HG03432 (cell line): Measurements from ENCODE around the gene SAMD8.
"Not testable (repeated sequence)": the region's sequence is repeated elsewhere in the genome, so short reads cannot be mapped to it uniquely, and the experiment has no call there.

Experiments used
- ATAC-seq: cut with Tn5 transposase; IDR thresholded peaks from one replicate; pipeline ENCODE4 v1.9.1; 2021; ENCODE audit warnings: mild to moderate bottlenecking, moderate library complexity; ENCODE audit not compliant: unreplicated experiment

Gene SAMD8

DNA sequence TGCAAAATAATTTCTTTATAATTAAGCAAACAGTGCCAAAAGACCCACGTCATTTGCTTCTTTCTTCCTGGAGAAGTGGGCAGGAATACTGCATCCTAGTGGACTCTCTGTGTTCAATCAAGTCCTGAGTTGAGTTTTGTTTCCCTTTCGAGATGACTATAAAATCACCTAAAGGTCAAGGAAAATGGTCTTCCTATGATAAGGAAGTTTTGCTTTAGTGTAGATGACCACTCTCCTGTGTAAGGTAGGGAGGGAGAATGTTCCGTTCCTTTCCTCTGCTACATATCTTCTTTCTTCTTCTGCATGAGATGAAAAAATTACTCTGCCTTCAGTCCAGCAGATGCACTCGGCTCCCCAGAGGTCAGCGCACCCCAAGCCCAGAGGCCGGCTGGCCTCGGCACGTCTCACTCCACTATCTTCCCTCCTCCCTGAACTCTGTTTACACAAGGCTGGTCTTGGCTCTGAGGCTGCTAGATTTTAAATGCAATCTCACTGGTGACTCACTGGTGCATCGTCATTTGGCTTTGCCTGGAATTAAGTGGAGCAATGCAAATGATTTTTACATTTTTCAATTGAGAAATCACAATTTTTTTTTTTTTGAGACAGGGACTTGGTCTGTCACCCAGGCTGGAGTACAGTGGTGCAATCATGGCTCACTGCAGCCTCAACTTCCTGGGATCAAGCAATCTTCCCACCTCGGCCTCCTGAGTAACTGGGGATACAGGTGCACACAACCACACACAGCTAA lies 80.5 kb downstream of the SAMD8 start:
- ATAC-seq, result no peak

DNA sequence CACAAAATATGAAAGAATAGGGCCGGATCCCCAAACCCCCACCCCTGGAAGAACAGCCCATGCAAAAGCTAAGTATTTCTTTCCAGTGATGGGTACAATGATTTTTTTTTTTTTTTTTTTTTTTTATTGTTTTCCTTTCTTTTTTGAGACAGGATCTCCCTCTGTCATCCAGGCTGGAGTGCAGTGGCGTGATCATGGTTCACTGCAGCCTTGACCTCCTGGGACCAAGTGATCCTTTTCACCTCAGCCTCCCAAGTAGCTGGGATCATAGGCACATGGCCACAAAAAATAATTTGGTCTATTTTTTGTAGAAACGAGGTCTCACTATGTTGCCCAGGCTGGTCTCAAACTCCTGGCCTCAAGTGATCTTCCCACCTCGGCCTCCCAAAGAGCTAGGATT lies 83.2 kb downstream of the SAMD8 start:
- ATAC-seq, result not testable (repeated sequence)

DNA sequence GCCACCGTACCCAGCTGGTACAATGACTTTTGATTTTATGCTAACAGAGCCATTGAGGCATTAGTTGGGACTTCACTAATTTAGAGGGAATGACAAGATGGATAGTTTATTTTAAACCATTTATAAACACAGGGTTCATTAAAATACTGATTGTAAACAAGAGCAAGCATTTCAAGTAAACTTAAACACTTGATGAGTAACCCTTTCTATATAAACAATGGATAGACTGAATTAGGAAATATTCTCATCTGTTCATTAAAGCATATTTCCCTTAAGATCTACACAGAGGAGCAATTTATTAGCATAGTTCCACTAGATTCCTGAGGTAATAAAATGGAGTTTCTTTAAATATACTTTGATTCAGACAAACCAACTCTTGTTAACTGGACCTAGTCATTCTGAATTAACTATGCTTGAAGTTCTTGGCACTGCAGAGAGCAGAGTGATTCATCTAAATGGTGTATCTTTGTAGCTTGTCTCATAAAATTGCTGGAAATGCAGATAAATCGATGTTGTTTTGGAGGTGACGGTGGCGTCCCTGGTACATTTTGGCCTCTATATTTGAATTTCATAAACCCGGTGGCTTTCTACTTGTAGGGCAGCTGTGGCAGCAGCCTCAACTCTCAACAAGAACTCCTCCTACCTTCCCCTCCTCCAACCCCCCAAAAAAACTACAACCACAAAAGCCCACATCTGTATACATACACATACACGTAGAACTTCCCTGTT lies 83.7 kb downstream of the SAMD8 start:
- ATAC-seq, result no peak

DNA sequence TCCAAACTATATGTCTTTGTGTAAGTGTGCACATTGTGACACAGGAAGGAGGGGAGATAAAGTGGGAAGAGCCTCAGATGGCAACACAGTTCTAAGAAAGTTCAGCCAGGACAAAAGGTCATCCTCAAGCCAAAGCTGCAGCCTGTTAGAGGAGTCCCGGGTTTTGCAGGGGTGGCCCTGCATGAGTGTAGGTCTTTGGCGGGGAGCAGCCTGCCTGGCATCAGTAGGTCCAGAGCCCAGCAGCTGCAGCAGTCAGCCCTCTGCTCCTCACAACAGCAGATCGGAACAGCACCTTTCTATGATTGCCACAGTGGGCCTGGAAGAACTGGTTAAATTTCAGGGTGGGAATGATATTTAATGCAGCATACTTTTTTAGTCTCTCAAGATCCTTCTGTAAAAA lies 85.6 kb downstream of the SAMD8 start:
- no peak for ATAC-seq

DNA sequence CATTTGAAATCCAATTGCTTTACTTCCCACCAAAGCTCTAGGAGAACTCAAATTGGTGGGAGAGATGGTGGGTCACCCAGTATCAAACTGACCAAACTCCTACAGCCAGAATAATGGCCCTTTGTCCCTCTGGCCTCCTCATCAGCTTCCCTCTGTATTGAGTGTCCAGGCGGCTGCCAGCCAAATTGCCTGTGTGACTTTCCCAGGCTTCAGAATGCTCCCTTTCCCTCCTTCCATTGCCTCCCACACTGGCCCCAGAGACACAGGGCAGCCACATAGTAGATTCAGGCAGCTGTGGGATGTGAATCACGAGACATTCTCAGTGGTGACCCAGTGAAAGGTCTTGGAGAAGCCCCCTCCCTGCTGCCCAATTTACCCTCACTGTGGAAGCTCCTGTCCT lies 86.5 kb downstream of the SAMD8 start:
- ATAC-seq, result no peak

DNA sequence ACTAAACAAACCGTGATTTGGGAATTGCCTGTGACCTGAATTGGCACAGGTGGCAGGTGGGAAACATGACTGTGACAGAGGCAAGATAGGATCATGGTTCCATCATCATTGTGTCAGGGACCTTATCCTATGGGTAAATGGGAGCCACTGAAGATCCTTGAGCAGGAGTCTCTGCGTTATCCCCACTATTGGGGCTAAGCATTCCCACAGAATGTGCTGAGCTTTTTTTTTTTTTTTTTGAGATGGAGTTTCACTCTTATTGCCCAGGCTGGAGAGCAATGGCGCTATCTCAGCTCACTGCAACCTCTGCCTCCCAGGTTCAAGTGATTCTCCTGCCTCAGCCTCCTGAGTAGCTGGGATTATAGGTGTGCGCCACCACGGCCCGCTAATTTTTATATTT lies 88.5 kb downstream of the SAMD8 start:
- not testable (repeated sequence) for ATAC-seq

DNA sequence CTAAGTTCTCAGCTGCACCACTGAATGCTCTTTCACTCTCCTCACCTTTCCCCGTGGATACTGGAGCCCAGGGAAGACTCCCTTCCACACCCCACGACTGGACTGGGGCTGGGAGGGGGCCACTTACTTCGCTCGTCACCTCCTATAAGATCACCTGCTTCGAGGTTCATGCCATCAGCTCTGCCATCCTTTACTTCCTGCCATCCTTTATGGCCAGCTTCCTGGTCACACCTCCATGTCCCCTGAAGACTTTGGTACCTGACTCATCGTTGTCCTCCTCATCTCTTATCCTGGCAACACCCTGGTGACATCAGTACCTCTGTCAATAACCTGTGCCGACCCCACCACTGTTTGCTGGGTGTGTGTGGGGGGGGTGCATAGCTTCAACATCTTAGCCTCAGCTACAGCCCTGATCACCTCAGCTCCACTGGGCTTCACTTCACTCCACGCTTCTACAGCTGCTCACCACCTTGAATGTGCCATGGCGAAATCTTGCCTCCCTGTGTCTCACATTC lies 90.4 kb downstream of the SAMD8 start:
- no peak for ATAC-seq

DNA sequence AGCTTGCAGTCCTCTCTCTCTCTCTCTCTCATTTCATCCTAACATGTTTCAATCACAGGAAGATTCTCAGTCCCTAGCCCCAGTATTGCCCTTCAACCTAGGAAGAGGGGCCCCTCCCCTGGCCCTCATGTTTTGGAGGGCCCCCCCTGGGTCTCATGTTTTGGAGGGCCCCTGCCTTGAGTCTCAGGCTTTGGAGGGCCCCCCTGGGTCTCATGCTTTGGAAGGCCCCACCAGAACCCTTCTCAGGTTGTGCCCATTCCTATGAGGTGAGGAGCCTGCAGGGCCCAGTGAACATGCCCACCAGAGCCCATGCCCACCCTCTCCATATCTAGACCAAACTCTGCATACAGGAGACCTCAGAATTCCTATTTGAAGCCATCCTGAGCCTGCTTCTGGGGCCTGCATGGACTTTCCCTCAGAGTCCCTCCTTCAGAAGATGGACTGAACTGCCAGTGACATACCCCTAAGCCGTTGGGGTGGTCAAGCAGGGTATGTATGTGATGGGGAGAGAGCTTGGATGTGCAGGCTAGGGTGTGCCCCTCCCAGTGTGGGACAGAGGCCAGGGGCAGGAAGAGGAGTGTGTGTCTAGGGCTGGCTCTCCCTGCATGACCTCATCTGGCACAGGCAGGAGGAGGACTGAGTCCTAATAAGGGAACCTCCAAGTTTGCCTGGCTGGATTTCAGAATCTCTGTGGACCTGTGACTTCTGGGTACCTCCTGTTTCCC lies 91.0 kb downstream of the SAMD8 start:
- no peak for ATAC-seq

DNA sequence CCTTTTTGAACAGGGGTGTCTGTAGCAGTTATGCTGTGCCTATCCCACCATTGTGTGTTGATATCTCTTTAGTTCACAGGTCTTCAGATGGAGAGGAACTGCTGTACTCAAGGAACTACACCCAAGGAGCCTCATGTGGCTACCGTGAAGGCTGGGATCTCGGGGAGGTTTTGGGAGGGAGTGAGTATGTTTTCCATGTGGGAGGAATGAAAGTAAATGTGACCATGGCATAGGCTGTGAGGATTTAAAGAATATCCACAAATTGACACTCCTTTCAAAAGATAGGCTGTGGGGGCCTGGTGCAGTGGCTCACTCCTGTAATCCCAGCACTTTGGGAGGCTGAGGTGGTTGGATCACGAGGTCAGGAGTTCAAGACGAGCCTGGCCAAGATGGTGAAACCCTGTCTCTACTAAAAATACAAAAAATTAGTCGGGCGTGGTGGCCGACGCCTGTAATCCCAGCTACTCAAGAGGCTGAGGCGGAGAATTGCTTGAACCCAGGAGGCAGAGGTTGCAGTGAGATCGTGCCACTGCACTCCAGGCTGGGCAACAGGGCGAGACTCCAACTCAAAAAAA lies 91.7 kb downstream of the SAMD8 start:
- not testable (repeated sequence) for ATAC-seq

DNA sequence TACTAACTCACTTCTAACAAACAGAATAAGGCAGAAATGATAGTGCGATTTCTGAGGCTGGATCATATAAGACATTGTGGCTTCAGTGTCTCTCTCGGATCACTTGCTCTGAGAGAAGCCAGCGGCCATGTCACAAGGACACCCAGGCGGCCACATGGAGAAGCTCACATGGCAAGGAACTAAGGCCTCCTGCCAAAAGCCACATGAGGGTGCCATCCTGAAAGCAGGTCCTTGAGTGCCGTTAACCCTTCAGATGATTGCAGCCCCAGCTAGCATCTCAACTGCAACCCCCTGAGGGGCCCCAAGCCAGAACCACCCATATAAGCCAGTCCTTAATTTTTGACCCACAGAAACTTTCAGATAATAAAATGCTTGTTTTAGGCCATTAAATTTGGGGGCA lies 92.3 kb downstream of the SAMD8 start:
- ATAC-seq, result no peak

DNA sequence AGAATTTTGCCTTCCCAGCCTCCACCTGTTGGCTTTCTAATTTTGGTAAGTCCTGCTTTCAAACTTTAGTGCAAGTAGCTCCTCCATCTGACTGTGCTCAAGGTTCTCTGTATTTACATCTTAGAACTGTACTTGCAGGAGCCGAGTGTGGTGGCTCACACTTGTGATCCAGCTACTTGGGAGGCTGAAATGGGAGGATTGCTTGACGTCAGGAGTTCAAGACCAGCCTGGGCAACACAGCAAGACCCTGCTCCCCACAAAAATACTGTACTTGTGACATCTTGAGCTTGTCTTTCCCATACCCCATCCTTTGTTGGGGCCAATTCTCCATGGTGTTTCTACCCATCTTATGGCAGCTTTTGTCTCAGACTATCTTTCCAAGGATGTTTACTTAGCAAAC lies 94.5 kb downstream of the SAMD8 start:
- ATAC-seq, result no peak

DNA sequence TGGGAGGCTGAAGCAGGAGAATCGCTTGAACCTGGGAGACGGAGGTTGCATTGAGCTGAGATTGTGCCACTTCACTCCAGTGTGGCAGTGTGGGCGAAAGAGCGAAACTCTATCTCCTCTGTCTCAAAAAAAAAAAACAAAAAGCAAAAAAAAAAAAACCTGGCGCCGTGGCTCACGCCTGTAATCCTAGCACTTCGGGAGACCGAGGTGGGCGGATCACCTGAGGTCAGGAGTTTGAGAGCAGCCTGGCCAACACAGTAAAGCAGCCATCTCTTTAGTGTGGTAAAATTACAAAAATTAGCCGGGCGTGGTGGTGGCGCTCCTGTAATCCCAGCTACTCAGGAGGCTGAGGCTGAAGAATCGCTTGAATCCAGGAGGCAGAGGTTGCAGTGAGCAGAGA lies 95.2 kb downstream of the SAMD8 start:
- not testable (repeated sequence) for ATAC-seq

DNA sequence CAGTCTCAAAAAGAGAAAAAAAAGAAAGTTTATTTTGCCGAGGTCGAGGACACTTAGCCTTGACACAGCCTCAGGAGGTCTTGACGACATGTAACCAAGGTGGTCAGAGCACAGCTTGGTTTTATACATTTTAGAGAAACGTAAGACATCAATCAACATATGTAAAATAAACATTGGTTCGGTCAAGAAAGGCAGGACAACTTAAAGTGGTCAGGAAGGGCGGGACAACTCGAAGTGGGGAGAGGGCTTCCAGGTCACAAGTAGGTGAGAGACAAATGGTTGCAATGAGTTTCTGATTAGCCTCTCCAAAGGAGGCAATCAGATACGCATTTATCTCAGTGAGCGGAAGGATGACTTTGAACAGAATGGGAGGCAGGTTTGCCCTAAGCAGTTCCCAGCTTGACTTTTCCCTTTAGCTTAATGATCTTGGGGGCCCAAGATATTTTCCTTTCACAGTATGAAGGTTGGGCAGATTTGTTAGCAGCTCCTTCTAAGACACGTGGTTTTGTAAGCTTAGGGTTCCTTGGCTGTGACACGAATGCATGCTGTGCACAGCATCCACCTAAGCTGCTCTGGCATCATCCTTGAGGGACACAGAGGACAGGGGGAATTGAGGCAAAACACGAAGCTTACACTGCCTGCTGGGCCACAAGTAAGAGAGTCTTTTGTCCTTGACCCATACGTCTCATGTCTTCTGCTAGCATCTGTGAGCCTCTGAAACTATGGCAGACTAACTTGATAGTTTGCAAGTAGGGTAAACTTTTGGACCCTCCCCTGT lies 95.8 kb downstream of the SAMD8 start:
- ATAC-seq, result no peak

DNA sequence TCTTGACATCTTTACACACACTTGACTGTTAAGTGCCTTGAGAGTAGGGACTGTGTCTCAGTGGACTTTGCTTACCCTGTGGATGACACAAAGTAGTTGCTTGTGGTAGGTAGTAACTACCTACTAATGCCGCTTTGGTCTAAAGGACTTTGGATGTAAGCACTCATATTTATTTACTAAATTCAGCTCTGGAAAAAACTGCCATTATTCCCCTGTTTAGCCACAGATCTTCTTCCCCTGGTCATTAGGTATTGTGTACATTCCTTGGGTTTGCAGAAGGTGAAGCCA lies 96.3 kb downstream of the SAMD8 start:
- no peak for ATAC-seq

DNA sequence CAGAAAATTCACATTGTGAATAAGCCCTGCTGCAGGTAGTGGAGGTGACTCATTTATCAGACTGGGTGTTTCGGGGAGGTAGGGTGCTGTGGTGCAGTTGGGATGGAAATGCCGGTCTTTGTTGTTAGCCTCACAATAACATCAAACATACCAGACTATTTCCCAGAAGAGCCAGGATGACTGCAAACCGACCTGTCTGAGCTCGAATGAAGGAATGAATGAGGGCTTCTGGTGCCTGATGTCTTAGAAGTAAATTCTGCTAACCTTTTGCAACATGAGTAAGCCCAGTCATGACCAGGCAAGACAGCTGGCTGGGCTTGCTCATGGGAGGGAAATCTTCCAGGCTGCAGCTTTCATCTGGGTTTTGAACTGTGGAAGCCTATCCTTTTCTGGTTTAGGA lies 96.7 kb downstream of the SAMD8 start:
- ATAC-seq, result no peak

DNA sequence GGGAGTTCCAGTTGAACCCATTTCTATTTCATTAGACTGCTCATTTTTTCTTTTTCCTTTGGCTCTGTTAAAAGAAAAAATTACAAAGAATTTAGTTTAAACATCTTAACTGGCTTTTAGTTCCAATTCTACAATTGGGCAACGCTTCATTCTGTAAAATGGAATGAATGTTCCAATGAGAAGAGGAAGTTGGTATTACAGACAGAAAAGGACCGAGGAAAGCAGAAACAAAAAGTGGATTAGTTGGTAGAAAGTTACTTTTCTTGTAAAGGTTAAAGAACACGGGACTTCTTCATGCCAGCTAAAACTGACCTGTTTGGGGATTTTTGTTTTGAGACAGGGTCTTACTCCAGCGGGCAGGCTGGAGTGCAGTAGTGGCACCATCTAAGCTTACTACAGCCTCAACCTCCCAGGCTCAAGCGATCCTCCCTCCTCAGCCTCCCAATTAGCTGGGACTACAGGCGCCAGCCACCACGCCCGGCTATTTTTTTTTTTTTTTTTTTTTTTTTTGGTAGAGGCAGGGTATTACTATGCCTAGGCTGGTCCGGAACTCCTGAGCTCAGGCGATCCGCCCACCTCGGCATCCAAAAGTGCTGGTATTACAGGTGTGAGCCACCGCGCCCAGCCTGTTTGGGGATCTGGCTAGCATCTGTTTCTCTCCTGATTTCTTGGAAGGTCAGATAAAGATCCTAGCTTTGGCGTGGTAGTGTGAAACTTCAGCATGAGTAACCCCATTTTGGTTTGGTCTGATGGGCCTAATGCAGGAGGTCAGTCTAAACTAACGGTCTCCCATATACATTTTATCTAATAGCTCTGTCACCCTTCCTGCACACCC lies 97.8 kb downstream of the SAMD8 start:
- ATAC-seq, result no peak

DNA sequence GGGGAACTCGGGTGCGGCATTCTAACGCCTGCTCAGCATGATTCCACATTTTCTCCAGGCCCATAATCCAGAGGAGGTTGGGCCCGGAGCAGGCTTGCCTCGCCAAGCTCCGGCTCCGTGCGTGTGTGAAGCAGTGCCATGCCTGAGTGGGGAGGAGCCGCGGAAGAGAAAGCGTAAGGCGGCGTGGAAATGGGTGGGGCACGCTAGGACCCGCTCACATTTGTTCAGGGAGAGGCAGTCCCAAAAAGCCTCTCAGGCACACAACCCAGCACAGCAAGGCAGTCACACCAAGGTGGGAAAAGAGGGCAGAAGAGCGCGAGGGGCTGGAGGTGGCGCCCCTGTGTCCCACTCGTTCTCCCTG lies 98.4 kb downstream of the SAMD8 start:
- peak; percentile 59 for ATAC-seq

DNA sequence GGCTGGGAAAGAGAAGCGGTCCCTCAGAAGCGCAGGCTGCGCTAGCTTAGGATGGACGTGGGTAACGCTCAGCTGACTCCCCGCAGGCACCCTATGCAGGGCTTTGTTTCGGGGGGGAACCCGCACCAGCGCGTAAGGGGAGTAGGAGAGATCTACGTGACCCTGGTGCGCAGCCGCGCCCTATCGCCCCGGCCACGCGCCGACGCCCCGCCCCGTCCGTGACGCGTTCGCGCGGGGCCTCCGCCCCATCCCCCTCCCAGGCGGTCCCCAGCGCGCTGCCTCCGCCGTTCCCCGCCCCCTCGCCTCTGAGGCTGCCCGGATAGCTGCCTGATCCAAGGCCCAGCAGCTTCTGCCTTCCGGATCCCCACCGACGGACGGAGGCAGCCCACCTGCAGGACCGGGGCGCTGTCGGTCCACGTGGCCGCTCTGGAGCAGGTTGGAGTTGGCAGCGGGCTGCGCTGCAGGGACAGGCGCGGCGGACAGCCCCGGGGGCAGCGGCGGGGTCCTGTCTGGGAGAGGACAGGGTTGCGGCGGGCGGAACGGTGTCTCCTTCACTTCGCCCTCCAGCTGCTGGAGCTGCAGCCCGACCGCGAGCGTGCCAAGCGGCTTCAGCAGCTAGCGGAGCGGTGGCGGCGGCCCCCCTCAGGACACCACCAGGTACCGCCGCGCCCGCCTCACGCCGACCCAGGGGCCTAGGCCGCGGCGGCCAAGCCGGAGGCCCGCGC lies 99.0 kb downstream of the SAMD8 start, which contains the start of gene VDAC2:
Gene VDAC2 (plus strand): TSS at position 515 of the 725 bp plus-strand sequence. CDS start 363 bp downstream, outside the sequence.
- ATAC-seq, result peak; percentile 89

DNA sequence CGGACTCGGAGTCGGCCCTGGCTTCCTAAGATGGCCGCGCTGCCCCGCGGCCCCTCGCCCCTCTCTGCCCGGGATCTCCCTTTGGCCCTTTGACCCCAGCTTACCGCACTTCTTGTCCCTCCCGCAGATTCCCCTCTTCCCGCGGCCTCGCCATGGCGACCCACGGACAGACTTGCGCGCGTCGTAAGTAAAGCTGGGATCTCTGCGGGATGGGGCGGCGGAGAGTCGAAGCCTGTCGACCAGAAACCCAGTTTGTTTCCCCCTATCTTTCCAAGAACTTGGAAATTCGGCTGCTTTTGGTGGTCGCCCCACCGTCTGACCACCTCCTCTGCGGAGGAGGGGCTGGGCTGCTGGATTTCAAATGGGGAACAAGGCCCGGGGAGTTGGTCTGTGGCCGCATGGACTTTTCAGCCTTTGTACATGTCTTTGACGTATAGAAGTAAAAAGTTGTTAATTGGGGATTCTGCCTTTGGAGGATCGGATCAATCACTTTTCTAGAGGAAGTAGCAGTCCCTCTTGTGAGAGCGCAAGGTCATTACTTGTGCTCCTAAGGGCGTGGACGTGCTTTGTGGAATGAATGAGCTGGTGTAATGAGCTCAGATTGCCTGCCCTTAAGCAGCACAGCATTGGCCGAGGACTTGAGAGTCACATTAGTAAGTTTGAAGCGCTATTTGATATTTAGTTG lies 99.7 kb downstream of the SAMD8 start:
- ATAC-seq, result no peak
